Vagina (tissue), 2 donors: ENCODE results near the gene APOC3. TPM values are rescaled to one million over a fixed set of nuclear protein-coding genes. Genes with fewer than 3 reads are reported as not detected.

ENCODE experiments used
- DNase-seq, 2 donors: peaks; one replicate each; pipeline ENCODE4 v3.0.0-alpha.2; 2017; ENCODE audit errors: extremely low spot score in 2 of 2
- H3K27ac ChIP-seq: fragments of 200-600 bp; sonication (generic); one replicate; pipeline ENCODE4 v1.5.1; 2019
- H3K27me3 ChIP-seq: fragments of 200-600 bp; sonication (generic); one replicate; pipeline ENCODE4 v1.5.1; 2019
- H3K36me3 ChIP-seq, 2 donors: fragments of 200-600 bp; sonication (generic); one replicate each; pipeline ENCODE4 v1.5.1; 2017 to 2019
- H3K4me1 ChIP-seq: fragments of 200-600 bp; sonication (generic); one replicate; pipeline ENCODE4 v1.5.1; 2019
- H3K4me3 ChIP-seq, 2 donors: fragments of 200-600 bp; sonication (generic); 1 replicate in 1 of 2; 2 replicates in 1 of 2; pipeline ENCODE4 v1.5.1; 2016 to 2019
- H3K9me3 ChIP-seq: fragments of 200-600 bp; sonication (generic); one replicate; pipeline ENCODE4 v1.5.1; 2019
- POLR2A ChIP-seq, 2 donors: fragments of 450-650 bp; IDR thresholded peaks; one replicate each; pipeline ENCODE4 v1.6.1; 2017; ENCODE audit warnings: antibody characterized with exemption in 2 of 2, mild to moderate bottlenecking in 2 of 2, moderate library complexity in 2 of 2
- POLR2AphosphoS5 ChIP-seq, 2 donors: sonication (generic); formaldehyde crosslinking; IDR thresholded peaks; one replicate each; pipeline ENCODE4 v1.9.0; 2017; ENCODE audit warnings: antibody characterized with exemption in 2 of 2, mild to moderate bottlenecking in 2 of 2, low read depth in 1 of 2; ENCODE audit not compliant: insufficient read depth in 1 of 2
- intact Hi-C: fragments of 100-400 bp; cut with DNase I; formaldehyde crosslinking; loops from one replicate; pipeline ENCODE4 v1.15.1; 2023
- total RNA-seq: library from RNA; depleted of rRNA; stranded (reverse); fragments of >200 nt; gene quantifications from one replicate; pipeline ENCODE4 v1.2.3, GENCODE V29; 2016
- TF ChIP-seq, protein P1 (sequence below), 3 experiments: fragments of 450-650 bp in 2 of 3; fragments of 200-600 bp in 1 of 3; sonication (generic) in 1 of 3; IDR thresholded peaks; one replicate each; pipeline ENCODE4 v1.5.1; 2017 to 2019; ENCODE audit warnings: antibody characterized with exemption in 3 of 3, mild to moderate bottlenecking in 2 of 3, moderate library complexity in 2 of 3

APOC3 gene
- total RNA-seq, 1 donor from 2014 or later, result not detected

DNA sequence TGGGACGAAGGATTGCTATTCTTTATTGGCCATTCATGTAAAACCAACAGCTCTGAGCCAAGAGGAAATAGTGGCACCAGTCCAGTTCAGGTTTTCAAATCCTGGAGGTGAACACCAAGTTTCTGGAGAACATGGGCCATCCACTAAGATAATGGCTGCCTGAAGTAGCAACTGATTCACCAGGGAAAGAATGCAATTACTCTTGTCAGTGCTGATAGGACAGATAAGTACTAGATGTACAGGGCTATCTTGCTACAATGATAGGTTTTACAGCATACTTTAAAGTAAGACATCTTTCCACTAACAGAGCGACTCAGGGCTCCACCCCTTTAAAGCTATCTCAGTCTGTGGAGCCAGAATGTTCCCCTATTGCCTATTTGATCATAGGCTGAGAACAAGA is 44.5 kb downstream of the APOC3 start:
- no peak overlapping the region for H3K4me3 ChIP-seq
- no peak for DNase-seq
- no peaks in the 10 kb centered on the region for H3K27me3 ChIP-seq
- H3K36me3 ChIP-seq, result peaks cover 0 to 33% of the 10 kb centered on the region in 2 donors
- no peak for TF ChIP-seq POLR2A (IDR thresholded peaks at IDR 0.05)
- TF ChIP-seq, protein P1, sequence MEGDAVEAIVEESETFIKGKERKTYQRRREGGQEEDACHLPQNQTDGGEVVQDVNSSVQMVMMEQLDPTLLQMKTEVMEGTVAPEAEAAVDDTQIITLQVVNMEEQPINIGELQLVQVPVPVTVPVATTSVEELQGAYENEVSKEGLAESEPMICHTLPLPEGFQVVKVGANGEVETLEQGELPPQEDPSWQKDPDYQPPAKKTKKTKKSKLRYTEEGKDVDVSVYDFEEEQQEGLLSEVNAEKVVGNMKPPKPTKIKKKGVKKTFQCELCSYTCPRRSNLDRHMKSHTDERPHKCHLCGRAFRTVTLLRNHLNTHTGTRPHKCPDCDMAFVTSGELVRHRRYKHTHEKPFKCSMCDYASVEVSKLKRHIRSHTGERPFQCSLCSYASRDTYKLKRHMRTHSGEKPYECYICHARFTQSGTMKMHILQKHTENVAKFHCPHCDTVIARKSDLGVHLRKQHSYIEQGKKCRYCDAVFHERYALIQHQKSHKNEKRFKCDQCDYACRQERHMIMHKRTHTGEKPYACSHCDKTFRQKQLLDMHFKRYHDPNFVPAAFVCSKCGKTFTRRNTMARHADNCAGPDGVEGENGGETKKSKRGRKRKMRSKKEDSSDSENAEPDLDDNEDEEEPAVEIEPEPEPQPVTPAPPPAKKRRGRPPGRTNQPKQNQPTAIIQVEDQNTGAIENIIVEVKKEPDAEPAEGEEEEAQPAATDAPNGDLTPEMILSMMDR (IDR thresholded peaks at IDR 0.05), result no peak
- no peak for TF ChIP-seq POLR2AphosphoS5 (IDR thresholded peaks at IDR 0.05; ENCODE audit: insufficient read depth in 1 of 2, low read depth in 1 of 2)
- H3K4me1 ChIP-seq, result no peaks in the 10 kb centered on the region
- intact Hi-C loops, result no loop called here
- H3K27ac ChIP-seq, result no peak overlapping the region
- H3K9me3 ChIP-seq, result no peaks in the 10 kb centered on the region

GRCh38 chr11:116875194-116875593 is 45.5 kb downstream of the APOC3 start:
- DNase-seq, result no peak
- H3K27me3 ChIP-seq, result no peaks in the 10 kb centered on the region
- no peak overlapping the region for H3K4me3 ChIP-seq
- TF ChIP-seq POLR2AphosphoS5 (IDR thresholded peaks at IDR 0.05; ENCODE audit: insufficient read depth in 1 of 2, low read depth in 1 of 2), result no peak
- no peak for TF ChIP-seq POLR2A (IDR thresholded peaks at IDR 0.05)
- TF ChIP-seq, protein P1 (IDR thresholded peaks at IDR 0.05), result no peak
- H3K9me3 ChIP-seq, result no peaks in the 10 kb centered on the region
- peaks cover 0 to 24% of the 10 kb centered on the region in 2 donors for H3K36me3 ChIP-seq
- H3K4me1 ChIP-seq, result no peaks in the 10 kb centered on the region
- no peak overlapping the region for H3K27ac ChIP-seq
- intact Hi-C loops, result no loop called here

DNA sequence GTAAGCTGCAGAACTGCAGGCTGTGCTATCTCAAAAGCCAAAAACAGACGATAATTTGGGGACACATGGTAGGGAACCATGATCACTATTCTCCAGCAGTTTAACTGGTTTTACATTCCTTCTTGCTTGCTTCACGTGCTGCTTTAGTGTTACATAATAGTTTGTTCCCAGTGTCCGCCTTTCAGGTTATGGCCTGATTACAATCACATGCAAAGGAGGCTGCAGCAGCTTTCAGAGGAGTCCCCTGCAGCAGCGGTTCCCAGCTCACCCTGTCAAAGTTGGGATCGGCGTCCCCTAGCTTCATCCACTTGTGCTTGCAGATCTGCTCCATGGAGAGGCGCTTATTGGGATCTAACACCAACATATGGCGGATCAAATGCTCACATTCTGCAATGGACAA is 46.9 kb downstream of the APOC3 start:
- DNase-seq, result no peak
- intact Hi-C loops, result no loop called here
- Histone ChIP-seq H3K9me3 (no peaks in the 10 kb centered on the region), H3K27ac (no peak overlapping the region), H3K4me3 (no peak overlapping the region), H3K27me3 (no peaks in the 10 kb centered on the region), H3K36me3 (peaks cover 0 to 20% of the 10 kb centered on the region in 2 donors), H3K4me1 (no peaks in the 10 kb centered on the region)
- no peak for TF ChIP-seq POLR2A (IDR thresholded peaks at IDR 0.05)
- TF ChIP-seq POLR2AphosphoS5 (IDR thresholded peaks at IDR 0.05; ENCODE audit: insufficient read depth in 1 of 2, low read depth in 1 of 2), result no peak

GRCh38 chr11:116879800-116880625 is 50.3 kb downstream of the APOC3 start:
- Histone ChIP-seq H3K4me3 (no peak overlapping the region), H3K9me3 (no peaks in the 10 kb centered on the region), H3K27ac (no peak overlapping the region), H3K27me3 (no peaks in the 10 kb centered on the region), H3K36me3 (peaks cover 0 to 6% of the 10 kb centered on the region in 2 donors), H3K4me1 (no peaks in the 10 kb centered on the region)
- DNase-seq, result no peak
- intact Hi-C loops, result no loop called here
- TF ChIP-seq, protein P1 (IDR thresholded peaks at IDR 0.05), result peak in 2 of 3 experiments; percentile 49 to 55
- TF ChIP-seq POLR2A (IDR thresholded peaks at IDR 0.05), result no peak

DNA sequence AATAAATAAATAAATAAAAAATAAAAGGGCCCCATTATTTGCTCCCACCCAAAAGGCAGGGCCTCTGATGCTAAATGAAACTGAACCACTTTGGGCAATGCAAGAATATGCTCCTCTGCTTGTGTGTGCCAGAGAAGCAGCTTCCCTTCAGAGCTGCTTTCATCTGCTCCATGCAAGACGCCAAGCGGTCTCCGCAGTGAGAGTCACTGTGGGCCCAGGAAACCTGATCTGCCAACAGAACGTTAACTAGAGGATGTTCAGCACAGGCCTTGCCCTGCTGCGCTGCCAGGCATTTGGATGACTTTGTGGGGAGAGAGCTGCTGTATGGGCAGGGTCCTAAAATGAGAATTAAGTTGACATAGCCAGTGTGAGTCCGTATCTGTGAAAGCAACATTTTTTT is 51.4 kb downstream of the APOC3 start:
- TF ChIP-seq POLR2A (IDR thresholded peaks at IDR 0.05) (no peak), POLR2AphosphoS5 (IDR thresholded peaks at IDR 0.05; ENCODE audit: insufficient read depth in 1 of 2, low read depth in 1 of 2) (no peak)
- TF ChIP-seq, protein P1 (IDR thresholded peaks at IDR 0.05), result no peak
- intact Hi-C loops, result no loop called here
- Histone ChIP-seq H3K27me3 (no peaks in the 10 kb centered on the region), H3K4me3 (no peak overlapping the region), H3K4me1 (peaks cover 5% of the 10 kb centered on the region), H3K9me3 (no peaks in the 10 kb centered on the region), H3K36me3 (no peaks in the 10 kb centered on the region), H3K27ac (no peak overlapping the region)
- no peak for DNase-seq
